ENCODE measurements around the gene IFITM1.
"Not testable (repeated sequence)": the region's sequence is repeated elsewhere in the genome, so short reads cannot be mapped to it uniquely, and the experiment has no call there.

The IFITM1 gene

DNA sequence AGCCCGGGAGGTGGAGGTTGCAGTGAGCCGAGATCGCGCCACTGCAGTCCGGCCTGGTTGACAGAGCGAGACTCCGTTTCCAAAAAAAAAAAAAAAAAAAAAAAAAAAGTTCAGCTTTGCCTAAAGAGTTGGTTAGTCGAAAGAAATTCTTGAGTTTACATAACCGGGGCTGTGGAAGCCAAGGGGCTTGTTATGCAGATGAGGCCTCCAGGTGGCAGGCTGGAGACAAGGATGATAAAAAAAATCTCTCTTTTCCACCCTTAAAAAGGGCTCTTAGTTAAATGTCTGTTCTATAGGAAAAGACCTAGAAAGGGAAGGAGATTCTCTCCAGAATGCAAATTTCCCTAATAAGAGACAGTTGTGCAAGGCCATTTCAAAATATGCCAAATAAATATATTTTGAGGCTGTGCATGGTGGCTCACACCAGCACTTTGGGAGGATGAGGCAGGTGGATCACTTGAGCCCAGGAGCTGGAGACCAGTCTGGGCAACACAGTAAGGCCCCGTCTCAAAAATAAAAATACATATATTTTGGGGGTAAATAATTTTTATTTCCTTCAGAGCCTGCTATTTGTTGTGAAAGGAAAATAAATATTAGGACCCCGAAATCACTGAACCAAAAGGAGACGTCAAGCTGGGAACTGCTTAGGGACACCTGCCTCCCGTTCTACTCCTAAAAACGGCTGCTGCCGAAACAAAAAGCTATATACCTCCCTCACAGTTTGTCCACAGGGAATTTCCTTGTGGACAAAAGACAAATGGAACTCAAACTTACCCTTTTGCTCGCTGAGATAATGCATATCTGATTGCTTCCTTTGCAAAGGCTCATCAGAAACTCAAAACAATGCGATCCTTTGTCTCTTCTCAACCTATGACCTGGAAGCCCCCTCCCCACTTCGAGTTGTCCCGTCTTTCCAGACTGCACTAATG is 8.7 kb upstream of the IFITM1 start:
- Histone ChIP-seq H3K9ac (ENCODE audit: low read depth in 1 of 2, low read length in 2 of 2) (no peak overlapping the region), H3K4me1 (ENCODE audit: control insufficient read depth in 1 of 2, insufficient read depth in 2 of 2, low read length in 2 of 2) (peaks cover 3 to 22% of the 10 kb centered on the region in 2 donors), H3K36me3 (ENCODE audit: control insufficient read depth in 1 of 2, insufficient read depth in 2 of 2, low read length in 2 of 2) (no peaks in the 10 kb centered on the region), H3K9me3 (ENCODE audit: control insufficient read depth in 1 of 2, low read length in 2 of 2) (no peaks in the 10 kb centered on the region), H3K27ac (ENCODE audit: low read depth, low read length) (no peak overlapping the region), H3K4me3 (ENCODE audit: low read depth in 1 of 2, low read length in 2 of 2) (no peak overlapping the region), H3K27me3 (ENCODE audit: control insufficient read depth in 1 of 2, insufficient read depth in 2 of 2, low read length in 2 of 2) (peaks cover 3 to 5% of the 10 kb centered on the region in 2 donors)

DNA sequence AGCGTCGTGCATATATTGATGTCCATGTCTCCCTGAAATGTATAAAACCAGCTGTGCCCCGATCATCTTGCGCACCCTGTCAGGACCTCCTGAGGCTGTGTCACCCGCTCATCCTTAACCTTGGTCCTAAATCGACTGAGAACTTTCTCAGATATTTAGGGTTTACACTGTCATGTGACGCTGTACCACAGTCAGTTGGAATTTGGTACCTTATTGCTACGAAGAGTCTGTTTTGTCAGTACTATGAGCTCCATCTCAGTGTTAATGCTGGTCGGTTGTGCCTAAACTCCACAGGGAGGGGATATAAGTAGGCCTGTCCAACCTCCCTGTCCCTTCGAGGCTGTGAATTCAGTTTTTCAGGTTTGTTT is 8.0 kb upstream of the IFITM1 start:
- Histone ChIP-seq H3K4me1 (ENCODE audit: control insufficient read depth in 1 of 2, insufficient read depth in 2 of 2, low read length in 2 of 2) (peaks cover 0 to 18% of the 10 kb centered on the region in 2 donors), H3K9me3 (ENCODE audit: control insufficient read depth in 1 of 2, low read length in 2 of 2) (no peaks in the 10 kb centered on the region), H3K9ac (ENCODE audit: low read depth in 1 of 2, low read length in 2 of 2) (no peak overlapping the region), H3K27me3 (ENCODE audit: control insufficient read depth in 1 of 2, insufficient read depth in 2 of 2, low read length in 2 of 2) (no peaks in the 10 kb centered on the region), H3K36me3 (ENCODE audit: control insufficient read depth in 1 of 2, insufficient read depth in 2 of 2, low read length in 2 of 2) (no peaks in the 10 kb centered on the region), H3K27ac (ENCODE audit: low read depth, low read length) (no peak overlapping the region), H3K4me3 (ENCODE audit: low read depth in 1 of 2, low read length in 2 of 2) (no peak overlapping the region)

DNA sequence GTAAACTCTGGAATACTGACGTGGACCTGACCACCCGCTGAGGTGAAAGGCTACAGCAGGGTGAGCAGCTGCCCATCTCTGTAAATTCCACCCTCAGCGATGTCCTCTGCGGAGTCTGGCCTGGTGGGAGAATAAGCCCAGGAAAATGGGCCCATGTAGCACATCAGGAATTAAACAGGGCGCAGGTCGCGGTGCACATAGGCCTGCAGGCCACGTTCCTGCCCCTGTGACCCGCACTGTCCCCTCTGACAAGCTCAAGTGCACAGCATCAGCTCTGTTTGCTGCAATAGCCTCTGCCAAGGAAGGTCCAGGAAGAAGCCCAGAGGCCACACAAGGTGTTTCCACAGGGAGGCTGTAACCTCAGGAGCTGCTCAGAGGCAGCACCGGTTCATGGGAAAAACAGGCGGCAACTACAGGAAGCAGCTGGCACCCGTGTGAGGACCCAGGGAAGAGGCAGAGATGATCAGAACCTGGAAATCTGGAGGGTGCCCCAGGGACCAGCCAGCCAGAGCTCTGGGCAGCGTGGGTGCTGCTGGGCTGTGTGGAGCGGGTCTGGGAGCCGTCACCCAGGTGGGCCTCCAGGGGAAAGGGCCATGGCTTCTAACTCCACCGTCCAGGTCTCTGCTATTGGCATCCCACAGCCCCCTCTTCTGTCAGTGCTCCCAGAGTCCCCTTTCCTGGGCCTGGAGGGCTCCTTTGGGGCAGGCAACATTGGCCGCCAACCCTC is 7.0 kb upstream of the IFITM1 start:
- Histone ChIP-seq H3K27me3 (ENCODE audit: control insufficient read depth in 1 of 2, insufficient read depth in 2 of 2, low read length in 2 of 2) (no peaks in the 10 kb centered on the region), H3K27ac (ENCODE audit: low read depth, low read length) (peak overlapping the region; percentile 50), H3K4me3 (ENCODE audit: low read depth in 1 of 2, low read length in 2 of 2) (no peak overlapping the region), H3K4me1 (ENCODE audit: control insufficient read depth in 1 of 2, insufficient read depth in 2 of 2, low read length in 2 of 2) (peaks cover 1 to 20% of the 10 kb centered on the region in 2 donors), H3K36me3 (ENCODE audit: control insufficient read depth in 1 of 2, insufficient read depth in 2 of 2, low read length in 2 of 2) (no peaks in the 10 kb centered on the region), H3K9ac (ENCODE audit: low read depth in 1 of 2, low read length in 2 of 2) (no peak overlapping the region), H3K9me3 (ENCODE audit: control insufficient read depth in 1 of 2, low read length in 2 of 2) (no peaks in the 10 kb centered on the region)

DNA sequence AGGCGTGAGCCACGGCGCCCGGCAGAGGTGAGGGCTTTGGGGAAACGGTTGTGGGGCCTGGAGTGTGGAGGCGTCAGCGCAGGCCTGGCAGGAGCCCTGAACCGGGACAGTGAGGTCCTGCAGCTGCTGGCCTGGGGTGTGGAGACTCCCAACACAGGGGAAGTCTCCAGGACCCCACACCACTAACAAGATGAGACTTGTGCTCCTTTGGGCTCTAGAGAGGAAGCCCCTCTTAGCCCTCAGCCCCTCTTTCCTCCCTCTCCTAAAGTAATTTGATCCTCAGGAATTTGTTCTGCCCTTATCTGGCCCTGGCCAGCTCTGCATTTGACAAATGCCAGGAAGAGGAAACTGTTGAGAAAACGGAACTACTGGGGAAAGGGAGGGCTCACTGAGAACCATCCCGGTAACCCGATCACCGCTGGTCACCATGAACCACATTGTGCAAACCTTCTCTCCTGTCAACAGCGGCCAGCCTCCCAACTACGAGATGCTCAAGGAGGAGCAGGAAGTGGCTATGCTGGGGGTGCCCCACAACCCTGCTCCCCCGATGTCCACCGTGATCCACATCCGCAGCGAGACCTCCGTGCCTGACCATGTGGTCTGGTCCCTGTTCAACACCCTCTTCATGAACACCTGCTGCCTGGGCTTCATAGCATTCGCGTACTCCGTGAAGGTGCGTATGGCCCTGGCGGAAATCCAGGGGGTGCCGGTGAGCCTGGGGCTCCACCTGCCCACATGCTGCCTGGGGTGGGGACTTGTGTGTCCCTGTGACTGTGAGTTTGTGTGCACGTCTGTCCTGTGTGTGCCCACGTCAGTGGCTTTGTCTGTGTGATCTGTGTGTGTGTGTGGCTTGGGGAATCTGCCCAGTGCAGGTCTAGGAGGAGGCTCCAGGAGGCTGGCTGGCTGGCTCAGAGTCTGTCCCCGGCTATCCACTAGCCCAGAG is 5.8 kb upstream of the IFITM1 start, which contains the start of gene IFITM2:
IFITM2 (plus strand) TSS at position 51 of the 943 bp plus-strand sequence; CDS start at position 428, 377 bp downstream.
- H3K9ac ChIP-seq (ENCODE audit: low read depth in 1 of 2, low read length in 2 of 2), result peak within 1 kb of the TSS; percentile 60 to 63
- H3K27me3 ChIP-seq (ENCODE audit: control insufficient read depth in 1 of 2, insufficient read depth in 2 of 2, low read length in 2 of 2); H3K9me3 ChIP-seq (ENCODE audit: control insufficient read depth in 1 of 2, low read length in 2 of 2); H3K36me3 ChIP-seq (ENCODE audit: control insufficient read depth in 1 of 2, insufficient read depth in 2 of 2, low read length in 2 of 2): not testable (repeated sequence)
- peaks cover 9 to 32% of the 10 kb centered on the region in 2 donors for H3K4me1 ChIP-seq (ENCODE audit: control insufficient read depth in 1 of 2, insufficient read depth in 2 of 2, low read length in 2 of 2)
- peak within 1 kb of the TSS; percentile 89 for H3K27ac ChIP-seq (ENCODE audit: low read depth, low read length)
- H3K4me3 ChIP-seq (ENCODE audit: low read depth in 1 of 2, low read length in 2 of 2), result peak within 1 kb of the TSS; percentile 57 to 72

DNA sequence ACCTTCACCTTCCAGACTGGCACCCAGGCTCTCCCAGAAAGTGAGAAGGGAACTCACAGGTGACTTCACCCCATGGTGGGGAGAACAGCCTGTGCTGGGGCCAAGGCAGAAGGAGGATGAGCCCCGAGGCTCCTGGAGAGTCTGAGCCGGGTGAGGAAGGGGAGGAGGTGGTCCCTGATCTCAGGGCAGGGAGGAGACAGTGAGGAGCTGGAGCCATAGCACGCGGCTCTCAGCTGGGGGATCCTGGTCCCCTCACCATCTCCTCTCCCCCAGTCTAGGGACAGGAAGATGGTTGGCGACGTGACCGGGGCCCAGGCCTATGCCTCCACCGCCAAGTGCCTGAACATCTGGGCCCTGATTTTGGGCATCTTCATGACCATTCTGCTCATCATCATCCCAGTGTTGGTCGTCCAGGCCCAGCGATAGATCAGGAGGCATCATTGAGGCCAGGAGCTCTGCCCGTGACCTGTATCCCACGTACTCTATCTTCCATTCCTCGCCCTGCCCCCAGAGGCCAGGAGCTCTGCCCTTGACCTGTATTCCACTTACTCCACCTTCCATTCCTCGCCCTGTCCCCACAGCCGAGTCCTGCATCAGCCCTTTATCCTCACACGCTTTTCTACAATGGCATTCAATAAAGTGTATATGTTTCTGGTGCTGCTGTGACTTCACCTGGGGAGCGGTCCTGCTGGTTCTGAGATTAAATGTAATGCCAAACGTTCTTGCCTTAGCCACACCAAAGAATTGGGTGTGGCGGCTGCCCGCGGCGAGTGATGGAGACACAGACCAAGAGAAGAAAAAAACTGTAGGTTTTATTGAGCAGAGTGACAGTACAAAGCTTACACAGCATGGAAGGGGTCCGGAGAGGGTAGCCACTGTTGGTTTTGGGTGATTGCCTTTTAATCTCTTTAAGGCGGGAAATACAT is 4.8 kb upstream of the IFITM1 start:
- H3K27me3 ChIP-seq (ENCODE audit: control insufficient read depth in 1 of 2, insufficient read depth in 2 of 2, low read length in 2 of 2); H3K9me3 ChIP-seq (ENCODE audit: control insufficient read depth in 1 of 2, low read length in 2 of 2); H3K36me3 ChIP-seq (ENCODE audit: control insufficient read depth in 1 of 2, insufficient read depth in 2 of 2, low read length in 2 of 2): not testable (repeated sequence)
- H3K9ac ChIP-seq (ENCODE audit: low read depth in 1 of 2, low read length in 2 of 2), result peak overlapping the region; percentile 41 to 55
- H3K4me1 ChIP-seq (ENCODE audit: control insufficient read depth in 1 of 2, insufficient read depth in 2 of 2, low read length in 2 of 2), result peaks cover 19 to 42% of the 10 kb centered on the region in 2 donors
- peak overlapping the region; percentile 65 for H3K27ac ChIP-seq (ENCODE audit: low read depth, low read length)
- peak overlapping the region; percentile 57 to 65 for H3K4me3 ChIP-seq (ENCODE audit: low read depth in 1 of 2, low read length in 2 of 2)

DNA sequence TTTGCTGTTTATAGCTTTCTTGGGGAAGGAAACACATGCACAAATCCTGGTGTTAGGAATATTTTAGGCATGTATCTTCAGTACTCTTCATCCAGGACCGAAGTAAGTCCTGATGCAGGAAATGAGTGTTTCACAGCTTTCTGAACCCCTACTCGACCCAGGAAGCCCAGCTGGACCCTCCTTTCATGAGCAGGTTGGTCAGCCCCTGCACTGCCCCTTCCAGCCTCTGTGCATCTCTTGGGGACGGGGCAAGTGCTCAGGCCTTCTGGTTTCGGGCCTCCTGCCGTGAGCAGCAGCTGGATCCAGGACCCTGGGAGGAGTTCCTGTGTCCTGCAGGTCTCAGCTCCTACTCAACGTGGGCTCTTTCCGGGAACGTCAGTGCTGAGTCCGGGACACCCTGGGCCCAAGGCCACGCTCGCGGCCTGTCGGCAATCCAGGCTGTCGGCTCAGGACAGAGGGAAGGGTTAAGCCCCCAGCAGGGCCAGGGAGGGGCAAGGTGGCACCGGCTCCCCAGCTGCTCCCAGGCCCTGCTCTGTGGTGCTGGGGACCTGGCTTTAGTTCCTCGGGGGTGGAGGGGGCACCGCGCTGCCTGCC is 3.8 kb upstream of the IFITM1 start:
- peak overlapping the region in 1 of 2 donors; percentile 54 for H3K9ac ChIP-seq (ENCODE audit: low read depth in 1 of 2, low read length in 2 of 2)
- H3K4me3 ChIP-seq (ENCODE audit: low read depth in 1 of 2, low read length in 2 of 2), result peak overlapping the region; percentile 12 to 65
- H3K27me3 ChIP-seq (ENCODE audit: control insufficient read depth in 1 of 2, insufficient read depth in 2 of 2, low read length in 2 of 2); H3K36me3 ChIP-seq (ENCODE audit: control insufficient read depth in 1 of 2, insufficient read depth in 2 of 2, low read length in 2 of 2); H3K9me3 ChIP-seq (ENCODE audit: control insufficient read depth in 1 of 2, low read length in 2 of 2): not testable (repeated sequence)
- peaks cover 22 to 51% of the 10 kb centered on the region in 2 donors for H3K4me1 ChIP-seq (ENCODE audit: control insufficient read depth in 1 of 2, insufficient read depth in 2 of 2, low read length in 2 of 2)
- peak overlapping the region; percentile 13 for H3K27ac ChIP-seq (ENCODE audit: low read depth, low read length)

DNA sequence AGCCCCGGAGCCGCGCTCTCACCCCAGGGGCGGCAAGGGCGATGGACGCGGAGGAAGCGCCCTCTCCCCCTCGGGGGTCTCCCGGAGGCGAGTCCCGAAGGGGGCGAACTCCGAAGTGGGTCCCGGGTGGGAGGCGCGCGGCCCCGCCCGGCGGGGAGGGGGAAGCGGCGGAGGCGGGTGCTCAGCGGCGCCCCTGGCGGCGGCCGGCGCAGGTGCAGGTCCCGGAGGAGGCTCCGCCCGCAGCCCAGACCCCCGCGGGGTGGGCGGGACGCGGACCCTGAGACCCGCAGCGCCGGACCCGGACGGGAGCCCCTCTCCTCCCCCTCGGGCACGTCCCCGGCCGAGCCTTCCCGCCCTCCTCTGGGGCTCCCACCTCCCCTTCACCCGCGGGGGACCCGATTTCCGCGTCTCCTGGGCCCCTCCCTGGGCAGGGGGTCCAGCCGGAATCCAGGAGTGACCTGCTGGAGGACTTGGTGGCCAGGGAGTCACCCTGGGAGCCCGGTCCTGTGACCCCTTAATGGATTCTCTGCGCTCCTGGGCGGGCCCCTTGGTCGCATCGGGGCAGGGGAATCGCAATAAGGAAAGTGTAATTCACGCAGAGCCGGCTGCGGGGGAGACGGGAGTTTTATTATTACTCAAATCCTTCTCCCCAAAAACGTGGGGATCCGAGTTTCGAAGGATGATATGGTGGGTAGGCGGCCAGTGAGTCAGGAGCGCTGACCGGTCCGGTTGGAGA is 2.7 kb upstream of the IFITM1 start:
- not testable (repeated sequence) for H3K4me3 ChIP-seq (ENCODE audit: low read depth in 1 of 2, low read length in 2 of 2); H3K9ac ChIP-seq (ENCODE audit: low read depth in 1 of 2, low read length in 2 of 2); H3K9me3 ChIP-seq (ENCODE audit: control insufficient read depth in 1 of 2, low read length in 2 of 2); H3K27me3 ChIP-seq (ENCODE audit: control insufficient read depth in 1 of 2, insufficient read depth in 2 of 2, low read length in 2 of 2); H3K27ac ChIP-seq (ENCODE audit: low read depth, low read length); H3K36me3 ChIP-seq (ENCODE audit: control insufficient read depth in 1 of 2, insufficient read depth in 2 of 2, low read length in 2 of 2)
- peaks cover 25 to 61% of the 10 kb centered on the region in 2 donors for H3K4me1 ChIP-seq (ENCODE audit: control insufficient read depth in 1 of 2, insufficient read depth in 2 of 2, low read length in 2 of 2)

DNA sequence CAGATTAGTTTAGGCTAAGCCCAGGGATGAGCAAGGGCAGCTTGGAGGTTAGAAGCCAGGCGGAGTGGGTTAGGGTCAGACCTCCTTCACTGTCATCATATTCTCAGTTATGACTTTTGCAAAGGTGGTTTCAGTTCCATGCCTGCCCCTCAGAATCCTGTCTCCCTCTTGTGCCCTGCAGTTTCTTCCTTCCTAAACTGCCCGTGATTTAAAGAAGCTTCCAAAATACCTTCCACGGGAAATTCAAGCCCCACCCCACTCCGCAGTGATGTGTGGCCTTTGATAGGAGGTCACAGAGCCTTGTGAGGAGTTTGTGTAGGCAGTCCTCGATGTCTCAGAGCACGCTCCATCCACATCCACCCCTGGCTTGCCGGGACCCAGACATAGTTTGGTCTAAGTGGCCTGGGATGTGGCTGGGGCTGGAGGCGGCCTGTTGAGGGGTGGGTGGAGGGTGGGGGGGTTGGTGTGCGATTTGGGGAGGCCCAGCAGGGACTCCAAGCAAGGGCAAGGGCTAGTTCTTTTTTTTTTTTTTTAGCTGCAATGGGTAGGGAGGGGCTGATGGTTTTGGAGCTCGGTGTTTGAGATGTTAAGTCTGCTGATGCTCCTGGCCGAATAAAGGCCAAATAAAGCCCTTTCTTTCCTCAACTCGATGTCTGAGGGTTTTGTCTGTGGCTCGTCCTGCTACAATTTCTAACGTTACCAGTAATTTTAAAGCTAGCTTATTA is 1.6 kb upstream of the IFITM1 start:
- Histone ChIP-seq H3K9me3 (ENCODE audit: control insufficient read depth in 1 of 2, low read length in 2 of 2) (no peaks in the 10 kb centered on the region), H3K4me1 (ENCODE audit: control insufficient read depth in 1 of 2, insufficient read depth in 2 of 2, low read length in 2 of 2) (peaks cover 28 to 63% of the 10 kb centered on the region in 2 donors), H3K36me3 (ENCODE audit: control insufficient read depth in 1 of 2, insufficient read depth in 2 of 2, low read length in 2 of 2) (no peaks in the 10 kb centered on the region), H3K27ac (ENCODE audit: low read depth, low read length) (peak overlapping the region; percentile 58), H3K27me3 (ENCODE audit: control insufficient read depth in 1 of 2, insufficient read depth in 2 of 2, low read length in 2 of 2) (peaks cover 0 to 4% of the 10 kb centered on the region in 2 donors), H3K9ac (ENCODE audit: low read depth in 1 of 2, low read length in 2 of 2) (peak overlapping the region in 1 of 2 donors; percentile 38), H3K4me3 (ENCODE audit: low read depth in 1 of 2, low read length in 2 of 2) (peak overlapping the region; percentile 21 to 50)
